ENCODE measurements around the gene ENTHD1.
A peak's percentile ranks its signal among the peaks of the same experiment; 100 is the strongest.

ENTHD1 gene

GRCh38 chr22:39715778-39716495 lies 177.6 kb downstream of the ENTHD1 start:
- no peak overlapping the region for H3K4me3 ChIP-seq (ENCODE audit: low read depth, low read length)
- no peak for DNase-seq (ENCODE audit: low read depth)
- TF ChIP-seq MYC (IDR thresholded peaks at IDR 0.05; ENCODE audit: low read depth, low read length) (no peak), MAX (IDR thresholded peaks at IDR 0.05; ENCODE audit: low read depth, low read length) (no peak), CTCF (IDR thresholded peaks at IDR 0.05; ENCODE audit: low read depth, low read length) (no peak), POLR2A (IDR thresholded peaks at IDR 0.05; ENCODE audit: extremely low read depth, insufficient read length) (no peak)

- DNase-seq (ENCODE audit: low read depth), result no peak
- H3K4me3 ChIP-seq (ENCODE audit: low read depth, low read length), result no peak overlapping the region
- TF ChIP-seq MAX (IDR thresholded peaks at IDR 0.05; ENCODE audit: low read depth, low read length) (no peak), MYC (IDR thresholded peaks at IDR 0.05; ENCODE audit: low read depth, low read length) (no peak), CTCF (IDR thresholded peaks at IDR 0.05; ENCODE audit: low read depth, low read length) (no peak), POLR2A (IDR thresholded peaks at IDR 0.05; ENCODE audit: extremely low read depth, insufficient read length) (no peak)
These were observed 179.2 kb downstream of the ENTHD1 start for GRCh38 chr22:39714321-39714720.

GRCh38 chr22:39713799-39714290 lies 179.7 kb downstream of the ENTHD1 start:
- DNase-seq (ENCODE audit: low read depth), result no peak
- H3K4me3 ChIP-seq (ENCODE audit: low read depth, low read length), result no peak overlapping the region
- no peak for TF ChIP-seq MYC (IDR thresholded peaks at IDR 0.05; ENCODE audit: low read depth, low read length)
- no peak for TF ChIP-seq POLR2A (IDR thresholded peaks at IDR 0.05; ENCODE audit: extremely low read depth, insufficient read length)
- no peak for TF ChIP-seq MAX (IDR thresholded peaks at IDR 0.05; ENCODE audit: low read depth, low read length)
- no peak for TF ChIP-seq CTCF (IDR thresholded peaks at IDR 0.05; ENCODE audit: low read depth, low read length)

GRCh38 chr22:39712751-39713525 lies 180.6 kb downstream of the ENTHD1 start:
- no peak overlapping the region for H3K4me3 ChIP-seq (ENCODE audit: low read depth, low read length)
- DNase-seq (ENCODE audit: low read depth), result peak; percentile 27
- TF ChIP-seq CTCF (IDR thresholded peaks at IDR 0.05; ENCODE audit: low read depth, low read length) (no peak), MAX (IDR thresholded peaks at IDR 0.05; ENCODE audit: low read depth, low read length) (no peak), POLR2A (IDR thresholded peaks at IDR 0.05; ENCODE audit: extremely low read depth, insufficient read length) (no peak), MYC (IDR thresholded peaks at IDR 0.05; ENCODE audit: low read depth, low read length) (no peak)

GRCh38 chr22:39712081-39712480 lies 181.5 kb downstream of the ENTHD1 start:
- no peak for DNase-seq (ENCODE audit: low read depth)
- no peak overlapping the region for H3K4me3 ChIP-seq (ENCODE audit: low read depth, low read length)
- TF ChIP-seq CTCF (IDR thresholded peaks at IDR 0.05; ENCODE audit: low read depth, low read length) (no peak), POLR2A (IDR thresholded peaks at IDR 0.05; ENCODE audit: extremely low read depth, insufficient read length) (no peak), MYC (IDR thresholded peaks at IDR 0.05; ENCODE audit: low read depth, low read length) (no peak), MAX (IDR thresholded peaks at IDR 0.05; ENCODE audit: low read depth, low read length) (no peak)

Data from NB4 (cell line).